ENCODE data around the gene MYL9.
A peak's percentile ranks its signal among the peaks of the same experiment; 100 is the strongest.
"Not testable (repeated sequence)": the region's sequence is repeated elsewhere in the genome, so short reads cannot be mapped to it uniquely, and the experiment has no call there.

The MYL9 gene

DNA sequence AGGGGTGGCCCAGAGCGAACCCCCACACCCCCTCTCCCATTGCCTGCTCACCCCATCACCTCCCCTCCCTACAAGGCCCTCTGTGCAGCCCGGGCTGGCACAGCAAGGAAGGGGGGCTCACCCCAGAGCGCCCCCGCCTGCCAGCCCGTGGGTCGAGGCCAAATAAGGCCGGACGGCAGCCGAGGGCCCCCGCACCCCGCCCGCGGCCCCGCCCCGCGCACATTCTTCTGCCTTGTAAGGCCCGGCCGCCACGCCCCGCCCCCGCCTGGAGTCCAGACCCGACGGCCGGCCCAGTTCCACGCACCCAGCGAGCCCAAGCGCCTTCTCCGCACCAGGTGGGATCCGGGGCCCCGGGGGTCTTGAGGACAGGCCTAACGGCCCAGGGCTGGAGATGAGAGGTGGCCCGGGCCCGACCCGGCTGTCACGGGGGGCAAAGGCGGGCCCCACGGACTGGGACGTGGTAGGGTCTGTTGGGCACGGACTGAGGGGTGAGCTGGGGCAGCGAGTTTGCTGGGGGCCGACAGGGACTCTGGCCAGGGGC is at the start of gene MYL9:
MYL9 (plus strand) TSS at position 293 of the 541 bp plus-strand sequence. CDS start 3,366 bp downstream, outside the sequence.
- peak within 1 kb of the TSS; percentile 34 to 61 (median 47) for H3K4me3 ChIP-seq
- peak within 1 kb of the TSS in 20 of 21 experiments; percentile 27 to 90 (median 82) for H3K27ac ChIP-seq

DNA sequence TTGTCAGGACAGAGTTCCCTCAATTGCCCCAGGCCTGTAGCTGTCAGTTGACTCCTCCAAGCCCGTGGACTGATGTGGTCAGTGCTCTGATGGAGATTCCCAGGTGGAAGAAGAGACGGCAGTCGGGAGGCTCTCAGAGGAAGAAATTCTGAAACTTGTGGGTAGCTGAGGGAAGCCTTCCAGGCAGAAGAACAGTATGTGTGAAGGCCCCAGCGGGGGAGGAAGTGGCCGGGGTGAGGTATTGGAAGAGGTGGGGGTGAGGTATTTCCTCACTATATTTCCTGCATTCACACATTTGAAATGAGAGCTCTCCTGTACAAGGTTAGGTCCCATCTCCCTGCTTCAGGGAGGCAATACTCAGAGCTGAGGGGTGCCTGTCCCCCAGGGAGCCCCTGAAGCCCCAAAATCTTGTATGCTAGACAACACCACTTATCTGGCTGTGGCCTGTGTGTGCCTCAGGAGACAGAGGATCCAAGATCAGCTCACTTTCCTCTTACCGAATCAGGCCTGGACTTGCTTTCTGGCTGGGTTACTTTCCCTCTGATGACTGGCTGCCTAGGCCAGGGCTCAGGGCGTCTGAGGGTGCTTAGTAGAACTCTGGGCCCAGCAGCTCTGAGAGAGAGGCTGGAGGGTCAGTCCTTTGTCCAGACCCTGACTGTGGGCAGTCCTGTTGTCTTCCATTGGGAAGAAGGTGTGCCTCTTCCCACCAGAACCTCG is 49.3 kb upstream of the MYL9 start:
- Histone ChIP-seq H3K4me3 (no peak overlapping the region), H3K27ac (peak overlapping the region in 20 of 21 experiments; percentile 48 to 91 (median 74))

DNA sequence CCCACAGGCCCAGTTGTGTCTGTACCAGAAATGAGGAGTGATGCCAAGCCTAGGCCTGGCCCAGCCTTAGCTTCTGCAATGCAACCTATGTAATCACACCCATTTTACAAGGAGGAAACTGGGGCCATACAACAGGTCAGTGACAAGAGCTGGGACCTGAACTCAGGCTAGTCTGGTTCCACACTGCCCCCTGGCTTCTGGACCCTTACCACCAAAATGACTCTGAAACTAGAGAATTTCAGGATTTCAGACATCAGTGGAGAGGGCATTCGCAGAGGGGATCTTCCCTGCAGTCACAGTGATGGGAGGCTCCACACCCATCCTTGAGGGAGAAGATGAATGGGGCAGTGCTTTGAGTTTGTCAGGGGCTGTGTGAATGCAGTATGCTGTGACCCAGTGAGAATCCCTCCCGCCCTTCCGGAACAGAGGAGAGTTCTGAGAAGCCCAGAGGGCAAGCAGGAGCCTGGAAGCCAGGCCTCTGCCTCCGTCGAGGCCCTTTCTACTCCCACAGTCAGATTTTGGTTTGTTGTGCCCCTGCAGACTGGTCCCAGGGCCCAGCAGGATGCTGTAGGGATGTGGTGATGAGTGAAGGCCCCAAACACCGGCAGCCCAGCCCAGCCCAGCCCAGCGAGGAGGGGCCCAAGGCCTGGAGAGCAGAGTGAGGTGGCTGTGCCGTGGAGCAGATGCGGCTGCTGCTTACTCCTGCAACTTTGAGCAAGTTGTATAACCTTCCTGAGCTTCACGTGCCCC is 48.1 kb upstream of the MYL9 start:
- H3K4me3 ChIP-seq, result no peak overlapping the region
- H3K27ac ChIP-seq, result peak overlapping the region in 20 of 21 experiments; percentile 45 to 91 (median 74)

DNA sequence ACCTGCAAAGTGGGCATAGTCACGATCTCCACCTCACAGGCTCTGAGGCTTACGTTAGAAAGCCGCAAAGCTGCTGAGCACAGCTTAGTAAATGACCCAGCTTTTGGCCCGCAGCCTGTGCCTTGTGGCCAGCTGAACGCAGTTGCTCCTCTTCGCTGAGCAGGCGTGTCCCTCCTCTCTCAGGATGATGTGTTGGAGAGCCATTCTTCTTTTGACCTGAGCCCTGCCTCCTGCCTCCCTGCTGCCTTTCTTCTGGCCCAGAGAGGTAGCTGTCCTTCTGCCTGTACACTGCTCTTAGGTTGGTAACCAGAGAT is 47.6 kb upstream of the MYL9 start:
- peak overlapping the region in 14 of 21 experiments; percentile 21 to 91 (median 74) for H3K27ac ChIP-seq
- H3K4me3 ChIP-seq, result no peak overlapping the region

DNA sequence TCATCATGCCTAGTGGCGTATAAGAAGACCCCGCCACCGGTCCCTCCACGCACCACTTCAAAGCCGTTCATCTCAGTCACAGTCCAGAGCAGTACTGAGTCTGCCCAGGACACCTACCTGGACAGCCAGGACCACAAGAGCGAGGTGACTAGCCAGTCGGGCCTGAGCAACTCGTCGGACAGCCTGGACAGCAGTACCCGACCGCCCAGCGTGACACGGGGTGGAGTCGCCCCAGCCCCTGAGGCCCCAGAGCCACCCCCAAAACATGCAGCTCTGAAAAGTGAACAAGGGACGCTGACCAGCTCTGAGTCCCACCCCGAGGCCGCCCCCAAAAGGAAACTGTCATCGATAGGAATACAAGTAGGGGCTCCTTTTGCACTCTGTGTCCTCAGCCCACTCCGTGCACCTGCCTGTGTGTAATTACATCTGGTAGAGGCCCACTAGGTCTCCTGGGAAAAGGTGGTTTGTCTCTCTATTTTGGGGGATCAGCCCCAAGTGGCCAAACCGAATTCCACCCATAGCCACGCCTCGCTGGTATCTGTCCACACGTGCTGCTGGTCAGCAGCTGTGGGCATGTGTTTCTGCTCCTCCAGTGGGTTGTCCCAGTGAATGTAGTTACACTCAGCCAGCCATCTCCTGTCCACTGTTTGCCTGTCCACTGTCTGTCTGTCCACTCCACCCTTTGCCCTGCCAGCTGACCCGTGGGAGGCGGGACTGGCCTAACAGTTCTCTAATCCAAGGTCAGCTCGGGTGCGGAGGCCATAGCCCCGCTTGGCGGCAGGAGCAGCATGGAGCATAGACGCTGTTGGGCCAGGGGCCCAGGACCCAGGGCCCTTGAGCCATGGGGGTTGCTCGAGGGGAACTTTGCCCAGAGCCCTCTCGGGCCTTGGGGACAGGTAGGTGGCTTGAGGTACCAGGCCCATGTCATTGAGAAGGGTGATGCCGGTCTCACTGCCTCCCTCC is 44.3 kb upstream of the MYL9 start:
- H3K27ac ChIP-seq, result peak overlapping the region in 2 of 21 experiments; percentile 8 to 14
- no peak overlapping the region for H3K4me3 ChIP-seq

DNA sequence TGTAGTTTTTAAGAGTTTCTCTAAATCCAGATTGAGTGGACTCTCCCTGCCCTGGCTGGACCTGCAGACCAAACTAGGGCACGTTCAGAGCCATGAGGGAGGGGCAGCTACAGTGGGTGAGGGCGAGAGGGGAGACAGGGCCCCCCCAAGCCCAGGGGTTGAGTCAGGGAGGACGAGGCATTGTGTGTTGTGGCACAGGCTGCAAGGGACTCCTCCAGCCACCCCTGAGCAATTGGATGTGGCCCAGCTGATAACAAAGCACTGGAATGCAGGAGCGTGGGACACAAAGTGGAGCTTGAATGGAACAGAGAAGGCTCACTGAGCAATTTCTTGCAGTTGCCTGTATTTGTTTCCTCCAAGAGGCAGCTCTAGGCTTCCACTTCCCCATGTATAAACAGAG is 43.5 kb upstream of the MYL9 start:
- no peak overlapping the region for H3K4me3 ChIP-seq
- H3K27ac ChIP-seq, result peak overlapping the region in 1 of 21 experiments; percentile 10

DNA sequence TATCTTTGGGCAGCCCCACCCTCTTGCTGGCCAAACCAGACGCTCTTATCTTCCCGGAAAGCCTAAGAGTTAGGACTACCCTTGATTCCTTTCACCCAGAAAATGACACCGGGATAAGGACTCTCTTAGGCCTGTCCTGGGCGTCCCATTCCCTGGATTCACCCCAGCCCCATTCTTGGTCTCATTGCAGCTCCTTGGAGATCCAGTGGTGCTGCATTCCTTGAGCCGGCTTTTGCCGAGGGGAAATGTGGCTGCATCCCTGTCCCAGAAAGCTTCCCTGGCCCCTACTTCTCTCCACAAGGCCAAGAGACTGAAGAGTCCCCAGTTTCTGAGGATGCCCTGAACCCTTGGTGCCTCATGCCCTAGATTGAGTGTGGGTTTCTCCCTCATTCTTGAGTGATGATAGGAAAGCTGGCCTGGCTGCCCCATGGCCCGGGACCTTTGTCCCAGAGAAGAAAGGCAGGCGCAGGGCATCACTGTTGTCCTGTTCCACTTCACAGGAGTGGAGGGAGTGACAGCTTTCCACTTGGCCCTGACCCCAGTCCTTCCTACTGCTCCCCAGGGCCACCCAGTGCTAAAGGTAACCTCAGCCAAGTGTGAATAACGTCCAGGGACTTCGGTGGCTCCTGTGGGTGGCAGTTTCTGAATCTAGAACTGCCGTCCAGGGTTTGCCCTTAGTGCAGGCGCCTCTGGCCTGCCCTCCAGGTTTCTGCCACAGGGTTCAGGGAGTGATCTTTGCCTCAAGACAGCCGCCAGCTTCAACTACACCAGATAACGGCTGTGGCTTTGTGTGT is 42.7 kb upstream of the MYL9 start:
- Histone ChIP-seq H3K27ac (peak overlapping the region in 1 of 21 experiments; percentile 28), H3K4me3 (no peak overlapping the region)

DNA sequence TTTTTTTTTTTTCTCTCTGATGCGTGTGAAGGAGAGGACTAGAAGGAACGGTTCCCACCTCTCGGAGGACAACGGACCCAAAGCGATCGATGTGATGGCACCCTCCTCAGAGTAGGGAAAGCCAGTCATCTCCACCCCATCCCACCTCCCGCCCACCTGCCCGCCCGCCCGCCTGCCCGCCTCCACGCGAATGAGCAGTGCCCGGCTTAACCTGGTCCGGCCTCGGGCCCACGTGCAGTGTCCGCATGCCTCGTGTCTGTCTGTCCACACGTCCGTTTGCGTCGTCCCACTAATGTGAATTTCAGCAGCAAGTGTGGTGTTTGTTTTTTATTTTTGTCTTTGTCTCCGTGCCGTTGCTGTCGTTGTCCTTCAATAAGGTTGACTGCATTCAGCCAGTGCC is 42.1 kb upstream of the MYL9 start:
- no peak overlapping the region for H3K27ac ChIP-seq
- no peak overlapping the region for H3K4me3 ChIP-seq

DNA sequence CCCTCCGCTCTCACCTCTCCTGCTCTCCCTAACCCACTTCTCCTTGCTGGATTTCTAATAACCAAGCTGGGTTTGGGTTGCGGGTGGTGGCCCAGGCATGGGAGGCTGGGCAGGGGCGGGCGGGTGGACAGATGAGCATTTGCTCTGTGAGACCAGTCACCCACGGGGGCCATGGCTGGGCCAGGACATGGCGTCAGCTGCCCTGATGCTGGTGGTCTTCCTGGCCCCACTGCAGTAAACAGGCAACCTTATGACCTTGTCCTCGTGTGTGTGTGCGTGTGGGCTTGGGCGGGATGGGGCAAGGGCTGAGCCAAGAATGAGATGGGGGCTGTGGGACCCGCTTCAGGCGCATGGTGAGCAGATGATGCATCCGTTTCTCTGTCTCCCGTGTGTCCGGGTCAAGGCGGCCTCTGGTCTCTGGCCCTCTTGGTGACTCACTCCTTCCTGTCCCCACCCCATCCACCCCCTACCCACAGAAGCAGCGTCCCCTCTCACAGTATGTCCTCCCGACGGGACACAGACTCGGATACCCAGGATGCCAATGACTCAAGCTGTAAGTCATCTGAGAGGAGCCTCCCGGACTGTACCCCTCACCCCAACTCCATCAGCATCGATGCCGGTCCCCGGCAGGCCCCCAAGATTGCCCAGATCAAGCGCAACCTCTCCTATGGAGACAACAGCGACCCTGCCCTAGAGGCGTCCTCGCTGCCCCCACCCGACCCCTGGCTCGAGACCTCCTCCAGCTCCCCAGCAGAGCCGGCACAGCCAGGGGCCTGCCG is 41.4 kb upstream of the MYL9 start:
- no peak overlapping the region for H3K27ac ChIP-seq

DNA sequence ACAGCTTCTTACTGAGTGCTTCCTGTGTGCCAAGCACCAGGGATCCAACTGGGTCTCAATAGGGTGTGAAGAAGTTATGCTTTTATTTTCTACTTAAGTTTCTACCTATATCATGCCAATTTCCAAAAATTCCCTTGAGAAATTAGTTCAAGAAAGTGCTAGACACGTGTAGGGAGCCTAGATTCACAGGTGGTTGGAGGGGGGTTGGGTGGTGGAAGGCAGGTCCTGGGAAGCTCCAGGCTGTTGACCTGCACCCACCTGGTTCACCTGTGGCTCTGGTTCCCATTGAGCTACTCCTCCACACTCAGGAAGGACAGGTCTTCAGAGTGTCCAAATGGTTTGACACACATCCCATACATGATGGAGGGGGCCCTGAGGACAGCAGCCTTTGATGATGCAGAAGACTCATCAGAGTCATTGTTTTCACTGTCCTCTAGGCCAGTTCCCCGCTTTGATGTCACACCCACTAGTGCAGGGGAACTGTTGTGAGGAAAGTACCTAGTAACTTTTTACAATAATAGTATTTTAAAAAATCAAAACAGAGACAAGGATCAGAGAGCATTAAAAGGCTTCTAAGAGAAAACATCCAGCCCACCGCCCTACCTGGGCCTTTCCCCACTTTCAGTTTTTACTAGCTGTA is 39.8 kb upstream of the MYL9 start:
- no peak overlapping the region for H3K4me3 ChIP-seq

More for the DNA sequence above, 41.4 kb upstream of the MYL9 start:
- no peak overlapping the region for H3K4me3 ChIP-seq

DNA sequence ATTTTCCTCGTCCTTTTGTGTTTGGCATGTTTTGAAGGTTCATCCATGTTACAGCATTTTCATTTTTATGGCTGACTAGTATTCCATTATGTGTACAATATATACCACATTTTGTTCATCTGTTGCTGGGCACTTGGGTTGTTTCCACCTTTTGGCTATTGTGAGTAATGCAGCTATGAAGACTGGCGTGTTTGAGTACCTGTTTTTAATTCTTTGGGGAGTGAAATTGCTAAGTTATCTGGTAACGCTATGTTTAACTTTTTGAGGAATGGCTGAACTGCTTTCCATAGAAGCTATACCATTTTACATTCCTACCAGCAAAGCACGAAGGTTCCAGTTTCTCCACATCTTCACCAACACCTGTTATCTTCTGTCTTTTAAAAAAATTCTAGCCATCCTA is 37.0 kb upstream of the MYL9 start:
- H3K4me3 ChIP-seq, result no peak overlapping the region
- no peak overlapping the region for H3K27ac ChIP-seq

More for the DNA sequence above, 39.8 kb upstream of the MYL9 start:
- H3K27ac ChIP-seq, result no peak overlapping the region

DNA sequence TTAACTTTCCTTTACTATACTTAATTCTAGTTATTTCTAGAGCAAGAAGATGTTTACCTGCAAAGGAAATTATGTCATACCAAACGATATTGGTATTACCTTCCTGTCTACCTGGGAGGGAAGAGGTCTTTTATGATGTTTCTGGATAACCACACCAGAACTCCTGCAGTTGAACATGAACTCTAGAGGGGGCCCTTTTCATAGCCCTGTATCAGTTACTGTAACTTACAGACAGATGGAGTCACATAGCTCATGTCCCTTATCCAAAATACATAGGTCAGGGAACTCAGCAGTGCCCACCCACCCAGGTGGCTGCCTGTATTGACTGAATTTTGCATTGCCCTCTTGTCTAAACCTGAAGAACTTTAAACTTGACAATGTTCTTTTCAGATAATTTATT is 35.1 kb upstream of the MYL9 start:
- H3K27ac ChIP-seq, result no peak overlapping the region
- no peak overlapping the region for H3K4me3 ChIP-seq

DNA sequence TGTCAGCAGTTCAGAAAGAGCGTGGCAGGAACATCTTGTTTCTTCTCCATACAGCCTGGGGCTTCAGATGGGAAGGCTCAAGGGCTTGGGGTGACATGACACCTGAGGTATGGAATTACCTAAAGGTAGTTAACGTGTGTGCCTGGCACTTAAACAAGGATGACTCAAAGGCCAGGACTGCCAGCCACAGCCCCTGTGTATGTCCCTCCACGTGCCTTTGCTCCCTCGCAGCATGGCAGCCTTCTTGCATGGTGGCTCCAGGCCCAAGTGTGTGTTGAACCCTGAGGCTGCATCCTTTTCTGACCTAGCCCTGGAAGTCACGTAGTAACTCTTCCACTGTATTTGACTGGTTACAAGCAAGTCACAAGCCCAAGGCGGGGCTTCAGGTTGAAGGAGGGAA is 33.6 kb upstream of the MYL9 start:
- no peak overlapping the region for H3K4me3 ChIP-seq
- no peak overlapping the region for H3K27ac ChIP-seq

DNA sequence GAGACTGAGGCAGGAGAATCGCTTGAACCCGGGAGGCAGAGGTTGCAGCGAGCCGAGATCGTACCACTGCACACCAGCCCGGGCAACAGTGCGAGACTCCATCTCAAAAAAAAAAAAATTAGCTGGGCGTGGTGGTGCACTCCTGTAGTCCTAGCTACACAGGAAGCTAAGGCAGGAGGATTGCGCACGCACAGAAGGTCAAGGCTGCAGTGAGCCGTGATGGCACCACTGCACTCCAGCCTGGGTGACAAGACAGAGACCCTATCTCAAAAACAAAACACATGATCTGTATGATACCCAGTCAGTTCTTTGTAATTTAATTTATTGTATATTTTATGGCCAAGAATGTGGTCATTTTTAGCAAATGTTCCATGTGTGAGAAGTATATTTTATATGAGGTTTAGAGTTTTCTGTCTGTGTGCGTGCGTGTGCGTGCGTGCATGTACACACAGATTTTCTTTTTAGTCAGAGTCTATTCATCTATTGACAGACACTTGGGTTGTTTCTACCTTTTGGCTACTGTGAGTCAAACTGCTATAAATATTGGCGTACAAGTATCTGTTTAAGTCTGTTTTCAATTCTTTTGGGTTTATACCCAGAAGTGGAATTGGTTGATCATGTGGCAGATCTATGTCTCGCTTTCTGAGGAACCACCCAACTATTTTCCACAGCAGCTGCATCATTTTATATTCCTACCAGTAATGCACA is 22.2 kb upstream of the MYL9 start:
- Histone ChIP-seq H3K4me3 (no peak overlapping the region), H3K27ac (no peak overlapping the region)

DNA sequence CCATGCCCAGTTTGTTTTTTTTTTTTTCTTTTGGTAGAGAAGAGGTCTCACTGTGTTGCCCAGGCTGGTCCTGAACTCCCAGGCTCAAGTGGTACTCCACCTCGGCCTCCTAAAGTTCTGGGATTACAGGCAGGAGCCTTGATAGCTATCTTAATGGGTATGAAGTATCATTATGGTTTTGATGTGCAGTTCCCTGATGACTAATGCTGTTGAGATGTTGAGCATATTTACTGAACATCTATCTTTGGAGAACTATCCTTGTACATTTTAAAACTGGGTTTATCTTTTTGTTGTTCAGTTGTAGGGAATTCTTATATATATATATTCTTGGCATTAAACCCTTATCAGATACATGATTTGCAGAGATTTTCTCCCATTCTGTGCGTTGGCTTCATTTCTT is 21.4 kb upstream of the MYL9 start:
- H3K27ac ChIP-seq, result no peak overlapping the region
- H3K4me3 ChIP-seq, result no peak overlapping the region

DNA sequence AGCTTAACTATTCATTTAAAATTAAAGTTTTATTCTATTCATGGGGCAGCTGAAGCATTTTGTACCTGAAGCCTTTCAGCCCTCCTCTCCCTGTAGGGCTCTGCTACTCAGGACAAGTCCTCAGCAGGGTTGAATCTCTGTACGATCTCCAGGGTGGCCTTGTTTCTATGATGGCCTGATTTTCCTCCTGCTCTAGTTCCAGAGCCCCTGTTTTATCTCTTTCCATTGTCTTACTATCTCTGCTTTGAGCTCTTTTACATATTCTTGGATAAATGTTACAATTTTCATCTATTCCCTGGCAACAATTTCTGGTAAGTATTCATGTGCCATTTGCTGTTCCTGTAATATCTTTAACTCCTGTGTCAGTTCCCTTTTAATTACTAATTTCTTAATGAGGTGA is 19.8 kb upstream of the MYL9 start:
- H3K4me3 ChIP-seq, result no peak overlapping the region
- H3K27ac ChIP-seq, result peak overlapping the region in 2 of 21 experiments; percentile 36 to 55

DNA sequence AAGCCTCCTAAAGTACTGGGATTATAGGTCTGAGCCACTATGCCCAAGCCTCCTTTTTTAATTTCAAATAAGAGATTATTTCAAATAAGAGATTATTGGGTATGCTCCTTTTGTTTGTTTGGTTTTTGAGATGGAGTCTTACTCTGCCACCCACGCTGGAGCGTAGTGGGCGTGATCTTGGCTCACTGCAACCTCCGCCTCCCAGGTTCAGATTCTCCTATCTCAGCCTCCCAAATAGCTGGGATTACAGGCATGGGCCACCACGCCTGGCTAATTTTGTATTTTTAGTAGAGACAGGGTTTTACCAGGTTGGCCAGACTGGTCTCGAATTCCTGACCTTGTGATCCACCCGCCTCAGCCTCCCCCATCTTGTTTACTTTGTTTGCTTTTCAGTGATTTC is 18.9 kb upstream of the MYL9 start:
- H3K4me3 ChIP-seq, result not testable (repeated sequence)
- H3K27ac ChIP-seq, result peak overlapping the region in 3 of 21 experiments; percentile 7 to 36 (median 10)
